ENCODE results near the gene PAX5. TPM values are rescaled to one million over a fixed set of nuclear protein-coding genes. Genes with fewer than 3 reads are reported as not detected.

Gene PAX5
- total RNA-seq, 3 donors from 2014 or later (not counting 1 experiment from before 2014, with no cell fraction given), result 1.3 to 2.1 (median 2.0) TPM

- no peak for ATAC-seq
- H3K4me1 Mint-ChIP-seq, result no peaks in the 10 kb centered on the region
Observed at GRCh38 chr9:36825179-36825578, 208.9 kb downstream of the PAX5 start.

GRCh38 chr9:36823934-36824333 is 210.1 kb downstream of the PAX5 start:
- H3K36me3 Mint-ChIP-seq, result no peaks in the 10 kb centered on the region
- Histone ChIP-seq H3K9me3 (ENCODE audit: control insufficient read depth, insufficient read depth, low read length) (no peaks in the 10 kb centered on the region), H3K4me1 (ENCODE audit: control insufficient read depth, insufficient read depth, low read length) (no peaks in the 10 kb centered on the region), H3K27me3 (ENCODE audit: control insufficient read depth, insufficient read depth, low read length) (peaks cover 2% of the 10 kb centered on the region), H3K27ac (ENCODE audit: low read length) (no peak overlapping the region), H3K4me3 (ENCODE audit: low read length) (no peak overlapping the region), H3K36me3 (ENCODE audit: control insufficient read depth, insufficient read depth, low read length) (no peaks in the 10 kb centered on the region)
- H3K4me3 Mint-ChIP-seq, result no peak overlapping the region
- DNase-seq (no peak), ATAC-seq (no peak)
- H3K27ac Mint-ChIP-seq, result no peak overlapping the region
- TF ChIP-seq CTCF (IDR thresholded peaks at IDR 0.05), result no peak
- peaks cover 0 to under 1% of the 10 kb centered on the region in 2 donors for H3K4me1 Mint-ChIP-seq
- H3K27me3 Mint-ChIP-seq (ENCODE audit: low read depth in 2 of 2), result peaks cover 18 to 32% of the 10 kb centered on the region in 2 donors
- intact Hi-C loops (cut with micrococcal nuclease), result no loop called here
- WGBS (ENCODE audit: insufficient coverage), result 85% methylated on average over 5 of the region's 5 CpGs
- H3K9me3 Mint-ChIP-seq, result no peaks in the 10 kb centered on the region

More at GRCh38 chr9:36825179-36825578, 208.9 kb downstream of the PAX5 start:
- TF ChIP-seq CTCF (IDR thresholded peaks at IDR 0.05), result no peak
- H3K27ac Mint-ChIP-seq, result no peak overlapping the region
- Histone ChIP-seq H3K36me3 (ENCODE audit: control insufficient read depth, insufficient read depth, low read length) (no peaks in the 10 kb centered on the region), H3K4me3 (ENCODE audit: low read length) (no peak overlapping the region), H3K27ac (ENCODE audit: low read length) (no peak overlapping the region), H3K27me3 (ENCODE audit: control insufficient read depth, insufficient read depth, low read length) (no peaks in the 10 kb centered on the region), H3K4me1 (ENCODE audit: control insufficient read depth, insufficient read depth, low read length) (no peaks in the 10 kb centered on the region), H3K9me3 (ENCODE audit: control insufficient read depth, insufficient read depth, low read length) (no peaks in the 10 kb centered on the region)
- peaks cover 11 to 22% of the 10 kb centered on the region in 2 donors for H3K27me3 Mint-ChIP-seq (ENCODE audit: low read depth in 2 of 2)
- intact Hi-C loops (cut with micrococcal nuclease), result no loop called here
- DNase-seq, result no peak
- no peaks in the 10 kb centered on the region for H3K9me3 Mint-ChIP-seq
- 80% methylated on average over 8 of the region's 8 CpGs for WGBS (ENCODE audit: insufficient coverage)
- H3K36me3 Mint-ChIP-seq, result no peaks in the 10 kb centered on the region
- H3K4me3 Mint-ChIP-seq, result no peak overlapping the region

GRCh38 chr9:36823466-36823865 is 210.6 kb downstream of the PAX5 start:
- no peak for ATAC-seq
- Mint-ChIP-seq H3K27ac (no peak overlapping the region), H3K27me3 (ENCODE audit: low read depth in 2 of 2) (peaks cover 22 to 32% of the 10 kb centered on the region in 2 donors), H3K4me3 (no peak overlapping the region), H3K9me3 (no peaks in the 10 kb centered on the region), H3K36me3 (no peaks in the 10 kb centered on the region), H3K4me1 (peaks cover 5% of the 10 kb centered on the region in 2 donors)
- Histone ChIP-seq H3K4me1 (ENCODE audit: control insufficient read depth, insufficient read depth, low read length) (no peaks in the 10 kb centered on the region), H3K27ac (ENCODE audit: low read length) (no peak overlapping the region), H3K9me3 (ENCODE audit: control insufficient read depth, insufficient read depth, low read length) (no peaks in the 10 kb centered on the region), H3K27me3 (ENCODE audit: control insufficient read depth, insufficient read depth, low read length) (peaks cover 2% of the 10 kb centered on the region), H3K36me3 (ENCODE audit: control insufficient read depth, insufficient read depth, low read length) (no peaks in the 10 kb centered on the region), H3K4me3 (ENCODE audit: low read length) (no peak overlapping the region)
- intact Hi-C loops (cut with micrococcal nuclease), result no loop called here
- WGBS (ENCODE audit: insufficient coverage), result 86% methylated on average over 5 of the region's 6 CpGs
- DNase-seq, result no peak
- no peak for TF ChIP-seq CTCF (IDR thresholded peaks at IDR 0.05)

- no peak overlapping the region for H3K4me3 Mint-ChIP-seq
- Histone ChIP-seq H3K36me3 (ENCODE audit: control insufficient read depth, insufficient read depth, low read length) (no peaks in the 10 kb centered on the region), H3K27me3 (ENCODE audit: control insufficient read depth, insufficient read depth, low read length) (peaks cover 2% of the 10 kb centered on the region), H3K4me1 (ENCODE audit: control insufficient read depth, insufficient read depth, low read length) (no peaks in the 10 kb centered on the region), H3K9me3 (ENCODE audit: control insufficient read depth, insufficient read depth, low read length) (no peaks in the 10 kb centered on the region), H3K27ac (ENCODE audit: low read length) (no peak overlapping the region), H3K4me3 (ENCODE audit: low read length) (no peak overlapping the region)
- no peak for ATAC-seq
- no peak for DNase-seq
- H3K27me3 Mint-ChIP-seq (ENCODE audit: low read depth in 2 of 2), result peaks cover 30 to 33% of the 10 kb centered on the region in 2 donors
- intact Hi-C loops (cut with micrococcal nuclease), result no loop called here
- H3K27ac Mint-ChIP-seq, result no peak overlapping the region
- H3K9me3 Mint-ChIP-seq, result no peaks in the 10 kb centered on the region
- TF ChIP-seq CTCF (IDR thresholded peaks at IDR 0.05), result no peak
- H3K4me1 Mint-ChIP-seq, result peaks cover 6 to 9% of the 10 kb centered on the region in 2 donors
- WGBS (ENCODE audit: insufficient coverage), result 69% methylated on average over 5 of the region's 6 CpGs
- H3K36me3 Mint-ChIP-seq, result no peaks in the 10 kb centered on the region
Observed at GRCh38 chr9:36822201-36822600, 211.9 kb downstream of the PAX5 start.

All from natural killer cell (primary cell).